Measurements from ENCODE around the gene LCT.
"Not testable (repeated sequence)": the region's sequence is repeated elsewhere in the genome, so short reads cannot be mapped to it uniquely, and the experiment has no call there.

The LCT gene

GRCh38 chr2:135831180-135831812 lies 5.7 kb downstream of the LCT start:
- DNase-seq = no peak

- peak; percentile 51 for DNase-seq
Measured at GRCh38 chr2:135829378-135830135, 7.4 kb downstream of the LCT start.

GRCh38 chr2:135826544-135826943 lies 10.4 kb downstream of the LCT start:
- no peak for DNase-seq

- no peak for DNase-seq
Measured at GRCh38 chr2:135825550-135826176, 11.3 kb downstream of the LCT start.

- no peak for DNase-seq
Measured at GRCh38 chr2:135825131-135825530, 11.9 kb downstream of the LCT start.

- no peak for DNase-seq
Measured at GRCh38 chr2:135822855-135823254, 14.1 kb downstream of the LCT start.

- no peak for DNase-seq
Measured at GRCh38 chr2:135821190-135821589, 15.8 kb downstream of the LCT start.

- peak; percentile 72 for DNase-seq
Measured at GRCh38 chr2:135820003-135820618, 16.9 kb downstream of the LCT start.

GRCh38 chr2:135818937-135819610 lies 17.9 kb downstream of the LCT start:
- no peak for DNase-seq

GRCh38 chr2:135817951-135818350 lies 19.0 kb downstream of the LCT start:
- DNase-seq = no peak

- no peak for DNase-seq
Measured at GRCh38 chr2:135817466-135817865, 19.5 kb downstream of the LCT start.

- DNase-seq = no peak
Measured at GRCh38 chr2:135815269-135815668, 21.7 kb downstream of the LCT start.

- no peak for DNase-seq
Measured at GRCh38 chr2:135812907-135813511, 24.0 kb downstream of the LCT start.

- not testable (repeated sequence) for DNase-seq
Measured at GRCh38 chr2:135807874-135808273, 29.1 kb downstream of the LCT start.

GRCh38 chr2:135803278-135803677 lies 33.7 kb downstream of the LCT start:
- no peak for DNase-seq

- no peak for DNase-seq
Measured at GRCh38 chr2:135802350-135802749, 34.6 kb downstream of the LCT start.

- DNase-seq = no peak
Measured at GRCh38 chr2:135800513-135801460, 36.2 kb downstream of the LCT start.

GRCh38 chr2:135799738-135800137 lies 37.2 kb downstream of the LCT start:
- DNase-seq = no peak

GRCh38 chr2:135798762-135799161 lies 38.2 kb downstream of the LCT start:
- no peak for DNase-seq

GRCh38 chr2:135798275-135798705 lies 38.7 kb downstream of the LCT start:
- no peak for DNase-seq

- DNase-seq = peak; percentile 62
Measured at GRCh38 chr2:135797497-135798274, 39.3 kb downstream of the LCT start.
